WTC11 (cell line): ENCODE data around the gene PRPH. TPM values are rescaled to one million over a fixed set of nuclear protein-coding genes. Genes with fewer than 3 reads are reported as not detected.

ENCODE experiments used
- FOXK1 ChIP-seq: sonication (generic); formaldehyde crosslinking; IDR thresholded peaks from 2 replicates; pipeline ENCODE4 v1.8.0; 2022; ENCODE audit warnings: mild to moderate bottlenecking, moderate library complexity, missing genetic modification reagents
- FOXP1 ChIP-seq: sonication (generic); formaldehyde crosslinking; IDR thresholded peaks from 2 replicates; pipeline ENCODE4 v1.8.0; 2022; ENCODE audit warnings: missing genetic modification reagents, mild to moderate bottlenecking, moderate library complexity, borderline replicate concordance
- GRHL2 ChIP-seq: fragments of 250-450 bp; sonication (Bioruptor Pico); IDR thresholded peaks from 2 replicates; pipeline ENCODE4 v1.8.0; 2022; ENCODE audit warnings: mild to moderate bottlenecking, moderate library complexity; ENCODE audit not compliant: insufficient replicate concordance, severe bottlenecking
- IRF2 ChIP-seq: sonication (generic); formaldehyde crosslinking; IDR thresholded peaks from 2 replicates; pipeline ENCODE4 v1.8.0; 2022; ENCODE audit warnings: low read depth, missing genetic modification reagents, borderline replicate concordance
- MXD4 ChIP-seq: fragments of 250-450 bp; sonication (Bioruptor Pico); IDR thresholded peaks from 2 replicates; pipeline ENCODE4 v1.8.0; 2021; ENCODE audit warnings: mild to moderate bottlenecking, moderate library complexity, borderline replicate concordance
- PRRX2 ChIP-seq: fragments of 250-450 bp; sonication (Bioruptor Pico); IDR thresholded peaks from 2 replicates; pipeline ENCODE4 v1.8.0; 2021; ENCODE audit warnings: mild to moderate bottlenecking
- RORB ChIP-seq: fragments of 250-450 bp; sonication (Bioruptor Pico); IDR thresholded peaks from 2 replicates; pipeline ENCODE4 v1.9.0; 2021; ENCODE audit warnings: mild to moderate bottlenecking
- SMAD4 ChIP-seq: sonication (generic); formaldehyde crosslinking; IDR thresholded peaks from 2 replicates; pipeline ENCODE4 v1.8.0; 2022; ENCODE audit warnings: mild to moderate bottlenecking, missing genetic modification reagents
- TEAD1 ChIP-seq: sonication (generic); formaldehyde crosslinking; IDR thresholded peaks from 2 replicates; pipeline ENCODE4 v1.8.0; 2022; ENCODE audit warnings: mild to moderate bottlenecking, missing genetic modification reagents
- ZNF121 ChIP-seq: sonication (generic); formaldehyde crosslinking; IDR thresholded peaks from 2 replicates; pipeline ENCODE4 v1.8.0; 2023; ENCODE audit warnings: missing genetic modification reagents
- ZNF263 ChIP-seq: sonication (generic); formaldehyde crosslinking; IDR thresholded peaks from 2 replicates; pipeline ENCODE4 v1.8.1; 2022; ENCODE audit warnings: low read depth, mild to moderate bottlenecking, moderate library complexity, missing genetic modification reagents
- ZNF396 ChIP-seq: fragments of 250-450 bp; sonication (Bioruptor Pico); IDR thresholded peaks from 2 replicates; pipeline ENCODE4 v1.8.0; 2021; ENCODE audit warnings: mild to moderate bottlenecking, moderate library complexity, borderline replicate concordance
- ZNF423 ChIP-seq: fragments of 250-450 bp; sonication (Bioruptor Pico); IDR thresholded peaks from 2 replicates; pipeline ENCODE4 v2.1.2; 2022; ENCODE audit warnings: mild to moderate bottlenecking, moderate library complexity
- ZNF512 ChIP-seq: sonication (generic); formaldehyde crosslinking; IDR thresholded peaks from 2 replicates; pipeline ENCODE4 v1.8.1; 2022; ENCODE audit warnings: missing genetic modification reagents, borderline replicate concordance
- total RNA-seq: library from RNA; stranded (reverse); gene quantifications from 3 replicates; pipeline ENCODE4 v1.2.3, GENCODE V29; 2021
- TF ChIP-seq, protein P1 (sequence below): sonication (generic); formaldehyde crosslinking; IDR thresholded peaks from 2 replicates; pipeline ENCODE4 v1.8.1; 2022; ENCODE audit warnings: low read depth, missing genetic modification reagents, borderline replicate concordance
- TF ChIP-seq, protein P2 (sequence below): sonication (generic); formaldehyde crosslinking; IDR thresholded peaks from 2 replicates; pipeline ENCODE4 v1.8.1; 2023; ENCODE audit warnings: mild to moderate bottlenecking, missing genetic modification reagents, moderate library complexity
- TF ChIP-seq, protein P3 (sequence below): sonication (generic); formaldehyde crosslinking; IDR thresholded peaks from 2 replicates; pipeline ENCODE4 v1.8.0; 2022; ENCODE audit warnings: mild to moderate bottlenecking, missing genetic modification reagents
- TF ChIP-seq, protein P4 (sequence below): sonication (generic); formaldehyde crosslinking; IDR thresholded peaks from 2 replicates; pipeline ENCODE4 v1.8.1; 2023; ENCODE audit warnings: mild to moderate bottlenecking, missing genetic modification reagents, borderline replicate concordance
- TF ChIP-seq, protein P5 (sequence below): sonication (generic); formaldehyde crosslinking; IDR thresholded peaks from 2 replicates; pipeline ENCODE4 v1.8.1; 2022; ENCODE audit warnings: mild to moderate bottlenecking, missing genetic modification reagents, moderate library complexity, borderline replicate concordance
- TF ChIP-seq, protein P6 (sequence below): sonication (generic); formaldehyde crosslinking; IDR thresholded peaks from 2 replicates; pipeline ENCODE4 v1.8.0; 2022; ENCODE audit warnings: missing genetic modification reagents
- TF ChIP-seq, protein P7 (sequence below): sonication (generic); formaldehyde crosslinking; IDR thresholded peaks from 2 replicates; pipeline ENCODE4 v1.8.1; 2022; ENCODE audit warnings: low read depth, mild to moderate bottlenecking, moderate library complexity, missing genetic modification reagents, borderline replicate concordance
- TF ChIP-seq, protein P8 (sequence below): fragments of 250-450 bp; sonication (Bioruptor Pico); IDR thresholded peaks from 2 replicates; pipeline ENCODE4 v1.9.0; 2021; ENCODE audit warnings: mild to moderate bottlenecking
- TF ChIP-seq, protein P9 (sequence below): sonication (generic); formaldehyde crosslinking; IDR thresholded peaks from 2 replicates; pipeline ENCODE4 v1.8.1; 2023; ENCODE audit warnings: mild to moderate bottlenecking, missing genetic modification reagents, moderate library complexity

The PRPH gene
- total RNA-seq, 1 experiment from 2014 or later, result 2.4 TPM

GRCh38 chr12:49335955-49336644, 41.2 kb downstream of the PRPH start (continued):
- TF ChIP-seq, protein P1, sequence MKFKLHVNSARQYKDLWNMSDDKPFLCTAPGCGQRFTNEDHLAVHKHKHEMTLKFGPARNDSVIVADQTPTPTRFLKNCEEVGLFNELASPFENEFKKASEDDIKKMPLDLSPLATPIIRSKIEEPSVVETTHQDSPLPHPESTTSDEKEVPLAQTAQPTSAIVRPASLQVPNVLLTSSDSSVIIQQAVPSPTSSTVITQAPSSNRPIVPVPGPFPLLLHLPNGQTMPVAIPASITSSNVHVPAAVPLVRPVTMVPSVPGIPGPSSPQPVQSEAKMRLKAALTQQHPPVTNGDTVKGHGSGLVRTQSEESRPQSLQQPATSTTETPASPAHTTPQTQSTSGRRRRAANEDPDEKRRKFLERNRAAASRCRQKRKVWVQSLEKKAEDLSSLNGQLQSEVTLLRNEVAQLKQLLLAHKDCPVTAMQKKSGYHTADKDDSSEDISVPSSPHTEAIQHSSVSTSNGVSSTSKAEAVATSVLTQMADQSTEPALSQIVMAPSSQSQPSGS (CRISPR knock-in tag), result no peak
- TF ChIP-seq PRRX2 (CRISPR knock-in tag) (no peak), GRHL2 (no peak), ZNF512 (CRISPR knock-in tag) (no peak), ZNF263 (CRISPR knock-in tag) (no peak), FOXP1 (CRISPR knock-in tag) (peak; percentile 50; the same call in 1 of the 2 replicates), FOXK1 (CRISPR knock-in tag) (peak; percentile 52; the same call in 1 of the 2 replicates), ZNF423 (no peak), ZNF396 (CRISPR knock-in tag) (no peak), MXD4 (CRISPR knock-in tag) (no peak), SMAD4 (CRISPR knock-in tag) (no peak), ZNF121 (CRISPR knock-in tag) (no peak), IRF2 (CRISPR knock-in tag) (no peak), RORB (no peak), TEAD1 (CRISPR knock-in tag) (no peak)
- TF ChIP-seq, protein P2, sequence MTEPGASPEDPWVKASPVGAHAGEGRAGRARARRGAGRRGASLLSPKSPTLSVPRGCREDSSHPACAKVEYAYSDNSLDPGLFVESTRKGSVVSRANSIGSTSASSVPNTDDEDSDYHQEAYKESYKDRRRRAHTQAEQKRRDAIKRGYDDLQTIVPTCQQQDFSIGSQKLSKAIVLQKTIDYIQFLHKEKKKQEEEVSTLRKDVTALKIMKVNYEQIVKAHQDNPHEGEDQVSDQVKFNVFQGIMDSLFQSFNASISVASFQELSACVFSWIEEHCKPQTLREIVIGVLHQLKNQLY (CRISPR knock-in tag), result no peak
- TF ChIP-seq, protein P3, sequence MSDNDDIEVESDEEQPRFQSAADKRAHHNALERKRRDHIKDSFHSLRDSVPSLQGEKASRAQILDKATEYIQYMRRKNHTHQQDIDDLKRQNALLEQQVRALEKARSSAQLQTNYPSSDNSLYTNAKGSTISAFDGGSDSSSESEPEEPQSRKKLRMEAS (CRISPR knock-in tag), result peak; percentile 85
- TF ChIP-seq, protein P4, sequence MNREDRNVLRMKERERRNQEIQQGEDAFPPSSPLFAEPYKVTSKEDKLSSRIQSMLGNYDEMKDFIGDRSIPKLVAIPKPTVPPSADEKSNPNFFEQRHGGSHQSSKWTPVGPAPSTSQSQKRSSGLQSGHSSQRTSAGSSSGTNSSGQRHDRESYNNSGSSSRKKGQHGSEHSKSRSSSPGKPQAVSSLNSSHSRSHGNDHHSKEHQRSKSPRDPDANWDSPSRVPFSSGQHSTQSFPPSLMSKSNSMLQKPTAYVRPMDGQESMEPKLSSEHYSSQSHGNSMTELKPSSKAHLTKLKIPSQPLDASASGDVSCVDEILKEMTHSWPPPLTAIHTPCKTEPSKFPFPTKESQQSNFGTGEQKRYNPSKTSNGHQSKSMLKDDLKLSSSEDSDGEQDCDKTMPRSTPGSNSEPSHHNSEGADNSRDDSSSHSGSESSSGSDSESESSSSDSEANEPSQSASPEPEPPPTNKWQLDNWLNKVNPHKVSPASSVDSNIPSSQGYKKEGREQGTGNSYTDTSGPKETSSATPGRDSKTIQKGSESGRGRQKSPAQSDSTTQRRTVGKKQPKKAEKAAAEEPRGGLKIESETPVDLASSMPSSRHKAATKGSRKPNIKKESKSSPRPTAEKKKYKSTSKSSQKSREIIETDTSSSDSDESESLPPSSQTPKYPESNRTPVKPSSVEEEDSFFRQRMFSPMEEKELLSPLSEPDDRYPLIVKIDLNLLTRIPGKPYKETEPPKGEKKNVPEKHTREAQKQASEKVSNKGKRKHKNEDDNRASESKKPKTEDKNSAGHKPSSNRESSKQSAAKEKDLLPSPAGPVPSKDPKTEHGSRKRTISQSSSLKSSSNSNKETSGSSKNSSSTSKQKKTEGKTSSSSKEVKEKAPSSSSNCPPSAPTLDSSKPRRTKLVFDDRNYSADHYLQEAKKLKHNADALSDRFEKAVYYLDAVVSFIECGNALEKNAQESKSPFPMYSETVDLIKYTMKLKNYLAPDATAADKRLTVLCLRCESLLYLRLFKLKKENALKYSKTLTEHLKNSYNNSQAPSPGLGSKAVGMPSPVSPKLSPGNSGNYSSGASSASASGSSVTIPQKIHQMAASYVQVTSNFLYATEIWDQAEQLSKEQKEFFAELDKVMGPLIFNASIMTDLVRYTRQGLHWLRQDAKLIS, result no peak
- TF ChIP-seq, protein P5, sequence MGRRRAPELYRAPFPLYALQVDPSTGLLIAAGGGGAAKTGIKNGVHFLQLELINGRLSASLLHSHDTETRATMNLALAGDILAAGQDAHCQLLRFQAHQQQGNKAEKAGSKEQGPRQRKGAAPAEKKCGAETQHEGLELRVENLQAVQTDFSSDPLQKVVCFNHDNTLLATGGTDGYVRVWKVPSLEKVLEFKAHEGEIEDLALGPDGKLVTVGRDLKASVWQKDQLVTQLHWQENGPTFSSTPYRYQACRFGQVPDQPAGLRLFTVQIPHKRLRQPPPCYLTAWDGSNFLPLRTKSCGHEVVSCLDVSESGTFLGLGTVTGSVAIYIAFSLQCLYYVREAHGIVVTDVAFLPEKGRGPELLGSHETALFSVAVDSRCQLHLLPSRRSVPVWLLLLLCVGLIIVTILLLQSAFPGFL, result no peak
- TF ChIP-seq, protein P6, sequence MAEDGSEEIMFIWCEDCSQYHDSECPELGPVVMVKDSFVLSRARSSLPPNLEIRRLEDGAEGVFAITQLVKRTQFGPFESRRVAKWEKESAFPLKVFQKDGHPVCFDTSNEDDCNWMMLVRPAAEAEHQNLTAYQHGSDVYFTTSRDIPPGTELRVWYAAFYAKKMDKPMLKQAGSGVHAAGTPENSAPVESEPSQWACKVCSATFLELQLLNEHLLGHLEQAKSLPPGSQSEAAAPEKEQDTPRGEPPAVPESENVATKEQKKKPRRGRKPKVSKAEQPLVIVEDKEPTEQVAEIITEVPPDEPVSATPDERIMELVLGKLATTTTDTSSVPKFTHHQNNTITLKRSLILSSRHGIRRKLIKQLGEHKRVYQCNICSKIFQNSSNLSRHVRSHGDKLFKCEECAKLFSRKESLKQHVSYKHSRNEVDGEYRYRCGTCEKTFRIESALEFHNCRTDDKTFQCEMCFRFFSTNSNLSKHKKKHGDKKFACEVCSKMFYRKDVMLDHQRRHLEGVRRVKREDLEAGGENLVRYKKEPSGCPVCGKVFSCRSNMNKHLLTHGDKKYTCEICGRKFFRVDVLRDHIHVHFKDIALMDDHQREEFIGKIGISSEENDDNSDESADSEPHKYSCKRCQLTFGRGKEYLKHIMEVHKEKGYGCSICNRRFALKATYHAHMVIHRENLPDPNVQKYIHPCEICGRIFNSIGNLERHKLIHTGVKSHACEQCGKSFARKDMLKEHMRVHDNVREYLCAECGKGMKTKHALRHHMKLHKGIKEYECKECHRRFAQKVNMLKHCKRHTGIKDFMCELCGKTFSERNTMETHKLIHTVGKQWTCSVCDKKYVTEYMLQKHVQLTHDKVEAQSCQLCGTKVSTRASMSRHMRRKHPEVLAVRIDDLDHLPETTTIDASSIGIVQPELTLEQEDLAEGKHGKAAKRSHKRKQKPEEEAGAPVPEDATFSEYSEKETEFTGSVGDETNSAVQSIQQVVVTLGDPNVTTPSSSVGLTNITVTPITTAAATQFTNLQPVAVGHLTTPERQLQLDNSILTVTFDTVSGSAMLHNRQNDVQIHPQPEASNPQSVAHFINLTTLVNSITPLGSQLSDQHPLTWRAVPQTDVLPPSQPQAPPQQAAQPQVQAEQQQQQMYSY, result peak; percentile 33; the same call in 1 of the 2 replicates
- TF ChIP-seq, protein P7, sequence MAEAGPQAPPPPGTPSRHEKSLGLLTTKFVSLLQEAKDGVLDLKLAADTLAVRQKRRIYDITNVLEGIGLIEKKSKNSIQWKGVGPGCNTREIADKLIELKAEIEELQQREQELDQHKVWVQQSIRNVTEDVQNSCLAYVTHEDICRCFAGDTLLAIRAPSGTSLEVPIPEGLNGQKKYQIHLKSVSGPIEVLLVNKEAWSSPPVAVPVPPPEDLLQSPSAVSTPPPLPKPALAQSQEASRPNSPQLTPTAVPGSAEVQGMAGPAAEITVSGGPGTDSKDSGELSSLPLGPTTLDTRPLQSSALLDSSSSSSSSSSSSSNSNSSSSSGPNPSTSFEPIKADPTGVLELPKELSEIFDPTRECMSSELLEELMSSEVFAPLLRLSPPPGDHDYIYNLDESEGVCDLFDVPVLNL, result no peak
- TF ChIP-seq, protein P8, sequence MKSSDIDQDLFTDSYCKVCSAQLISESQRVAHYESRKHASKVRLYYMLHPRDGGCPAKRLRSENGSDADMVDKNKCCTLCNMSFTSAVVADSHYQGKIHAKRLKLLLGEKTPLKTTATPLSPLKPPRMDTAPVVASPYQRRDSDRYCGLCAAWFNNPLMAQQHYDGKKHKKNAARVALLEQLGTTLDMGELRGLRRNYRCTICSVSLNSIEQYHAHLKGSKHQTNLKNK (CRISPR knock-in tag), result no peak
- TF ChIP-seq, protein P9, sequence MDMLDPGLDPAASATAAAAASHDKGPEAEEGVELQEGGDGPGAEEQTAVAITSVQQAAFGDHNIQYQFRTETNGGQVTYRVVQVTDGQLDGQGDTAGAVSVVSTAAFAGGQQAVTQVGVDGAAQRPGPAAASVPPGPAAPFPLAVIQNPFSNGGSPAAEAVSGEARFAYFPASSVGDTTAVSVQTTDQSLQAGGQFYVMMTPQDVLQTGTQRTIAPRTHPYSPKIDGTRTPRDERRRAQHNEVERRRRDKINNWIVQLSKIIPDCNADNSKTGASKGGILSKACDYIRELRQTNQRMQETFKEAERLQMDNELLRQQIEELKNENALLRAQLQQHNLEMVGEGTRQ, result peak; percentile 56
